ENCODE measurements around the gene MST1R.
A peak's percentile ranks its signal among the peaks of the same experiment; 100 is the strongest.
"Not testable (repeated sequence)": the region's sequence is repeated elsewhere in the genome, so short reads cannot be mapped to it uniquely, and the experiment has no call there.

The MST1R gene

GRCh38 chr3:49910409-49911123 is 6.9 kb upstream of the MST1R start:
- DNase-seq: no peak

- DNase-seq: no peak
Observed at GRCh38 chr3:49908373-49909199, 4.9 kb upstream of the MST1R start.

GRCh38 chr3:49906073-49906743 is 2.5 kb upstream of the MST1R start:
- DNase-seq: peak; percentile 50

- not testable (repeated sequence) for DNase-seq
Observed at GRCh38 chr3:49904448-49904847, 775 bp upstream of the MST1R start.

GRCh38 chr3:49902511-49903345 is 945 bp downstream of the MST1R start:
- no peak for DNase-seq

GRCh38 chr3:49901366-49902339 is 2.0 kb downstream of the MST1R start:
- DNase-seq: no peak

- no peak for DNase-seq
Observed at GRCh38 chr3:49900491-49901153, 3.1 kb downstream of the MST1R start.

GRCh38 chr3:49899815-49900214 is 3.9 kb downstream of the MST1R start:
- no peak for DNase-seq

GRCh38 chr3:49898991-49899390 is 4.7 kb downstream of the MST1R start:
- no peak for DNase-seq

GRCh38 chr3:49896345-49896744 is 7.3 kb downstream of the MST1R start:
- DNase-seq: no peak

GRCh38 chr3:49895791-49896190 is 7.9 kb downstream of the MST1R start:
- DNase-seq: no peak

- DNase-seq: no peak
Observed at GRCh38 chr3:49889296-49889695, 14.4 kb downstream of the MST1R start.

- no peak for DNase-seq
Observed at GRCh38 chr3:49886922-49887265, 16.8 kb downstream of the MST1R start.

- DNase-seq: no peak
Observed at GRCh38 chr3:49883998-49884397, 19.7 kb downstream of the MST1R start.

- DNase-seq: no peak
Observed at GRCh38 chr3:49882166-49882565, 21.5 kb downstream of the MST1R start.

- no peak for DNase-seq
Observed at GRCh38 chr3:49880581-49881315, 22.9 kb downstream of the MST1R start.

GRCh38 chr3:49879721-49880120 is 24.0 kb downstream of the MST1R start:
- DNase-seq: no peak

GRCh38 chr3:49878686-49879085 is 25.0 kb downstream of the MST1R start:
- no peak for DNase-seq

GRCh38 chr3:49877716-49878115 is 26.0 kb downstream of the MST1R start:
- DNase-seq: no peak

GRCh38 chr3:49876567-49876966 is 27.1 kb downstream of the MST1R start:
- DNase-seq: no peak

Data from activated CD4-positive, alpha-beta T cell treated with anti-CD3 and anti-CD28 coated beads, Interleukin-2, amount 50 U/mL, for 1 hour (primary cell).